Stomach (tissue), 9 donors: ENCODE measurements around the gene DNAJB5. TPM values are rescaled to one million over a fixed set of nuclear protein-coding genes. Genes with fewer than 3 reads are reported as not detected.

Source experiments
- DNase-seq, 2 donors: peaks; one replicate each; pipeline versions ENCODE4 v3.0.0 to v3.0.0-alpha.2; 2013 to 2019
- H3K27ac ChIP-seq, 5 donors: fragments of 200-600 bp in 4 of 5; sonication (generic) in 4 of 5; one replicate each; pipeline ENCODE4 v1.5.1; 2013 to 2019; ENCODE audit warnings: mild to moderate bottlenecking in 1 of 5, moderate library complexity in 1 of 5
- H3K27me3 ChIP-seq, 3 donors: fragments of 200-600 bp; sonication (generic); one replicate each; pipeline ENCODE4 v1.5.1; 2017 to 2019; ENCODE audit warnings: mixed run types in 1 of 3
- H3K36me3 ChIP-seq, 4 donors: fragments of 200-600 bp; sonication (generic); 1 replicate in 3 of 4; 2 replicates in 1 of 4; pipeline ENCODE4 v1.5.1; 2016 to 2019
- H3K4me1 ChIP-seq, 4 donors: fragments of 200-600 bp; sonication (generic); one replicate each; pipeline ENCODE4 v1.5.1; 2016 to 2019
- H3K4me3 ChIP-seq, 4 donors: fragments of 200-600 bp; sonication (generic) in 3 of 4; one replicate each; pipeline ENCODE4 v1.5.1; 2016 to 2019; ENCODE audit warnings: mild to moderate bottlenecking in 1 of 4
- H3K9me3 ChIP-seq, 4 donors: fragments of 200-600 bp; sonication (generic); one replicate each; pipeline ENCODE4 v1.5.1; 2016 to 2019
- CTCF ChIP-seq, 7 experiments: fragments of 450-650 bp in 4 of 7; fragments of 200-600 bp in 3 of 7; sonication (generic) in 3 of 7; IDR thresholded peaks; one replicate each; pipeline ENCODE4 v1.5.1; 2016 to 2019; ENCODE audit warnings: antibody characterized with exemption in 7 of 7, control low read depth in 2 of 7, mild to moderate bottlenecking in 1 of 7
- EP300 ChIP-seq: sonication (generic); formaldehyde crosslinking; IDR thresholded peaks from one replicate; pipeline ENCODE4 v1.6.1; 2017; ENCODE audit warnings: antibody characterized with exemption
- POLR2A ChIP-seq, 4 donors: fragments of 450-650 bp; IDR thresholded peaks; one replicate each; pipeline ENCODE4 v1.6.1; 2016; ENCODE audit warnings: antibody characterized with exemption in 4 of 4, control low read depth in 2 of 4, mild to moderate bottlenecking in 1 of 4, moderate library complexity in 1 of 4
- POLR2AphosphoS5 ChIP-seq, 3 donors: sonication (generic); formaldehyde crosslinking; IDR thresholded peaks; one replicate each; pipeline ENCODE4 v1.6.1; 2016; ENCODE audit warnings: antibody characterized with exemption in 3 of 3
- WGBS, 5 donors: extraction: QIAGEN DNeasy Blood & Tissue Kit in 3 of 5; methylation state at CpG; one replicate each; pipeline versions ENCODE4 v1.1.5 to v1.1.7; 2013 to 2018; 5-methylcytosine and 5-hydroxymethylcytosine counted together
- intact Hi-C: fragments of 100-400 bp; cut with DNase I; formaldehyde crosslinking; loops from one replicate; pipeline ENCODE4 v1.15.1; 2023; ENCODE audit warnings: low total_unique reads
- polyA plus RNA-seq, 3 donors: library from polyadenylated mRNA; stranded (reverse); fragments of 200-250 nt; gene quantifications; one replicate each; pipeline ENCODE4 v1.2.3, GENCODE V29; 2013
- total RNA-seq, 5 donors: library from RNA; depleted of rRNA; stranded (reverse); fragments of >200 nt; gene quantifications; one replicate each; pipeline versions ENCODE4 v1.1.0 to v1.2.3, GENCODE V29; 2014 to 2016
- donor health status: healthy with polysubstance abuse.
- donor health status: Bipolar disorder and iron deficiency.
- donor health status: healthy.

The DNAJB5 gene
- total and polyA plus RNA-seq, 8 donors, result 1.2 to 79.0 (median 16.5) TPM

- no peak for TF ChIP-seq POLR2A (IDR thresholded peaks at IDR 0.05)
- no peak for TF ChIP-seq EP300
- TF ChIP-seq POLR2AphosphoS5 (IDR thresholded peaks at IDR 0.05), result no peak
- TF ChIP-seq CTCF (IDR thresholded peaks at IDR 0.05), result no peak
- H3K27ac ChIP-seq, result peak overlapping the region in 4 of 5 donors; percentile 90 to 99 (median 92)
- no peaks in the 10 kb centered on the region for H3K9me3 ChIP-seq
- peak in 1 of 2 donors; percentile 20 for DNase-seq
- peaks cover under 1 to 3% (median 1%) of the 10 kb centered on the region in 4 donors for H3K36me3 ChIP-seq
- peak overlapping the region in 3 of 4 donors; percentile 64 to 93 (median 71) for H3K4me3 ChIP-seq
- intact Hi-C loops, result no loop called here
- WGBS, 5 donors, result 54 to 76% (median 68%) methylated on average over 7 of the region's 7 CpGs
- peaks cover 43 to 84% (median 64%) of the 10 kb centered on the region in 4 donors for H3K4me1 ChIP-seq
- H3K27me3 ChIP-seq, result no peaks in the 10 kb centered on the region
Measured at GRCh38 chr9:34990908-34991606, 1.5 kb downstream of the DNAJB5 start.

- Histone ChIP-seq H3K4me1 (peaks cover 43 to 79% (median 65%) of the 10 kb centered on the region in 4 donors), H3K36me3 (peaks cover 6 to 11% (median 8%) of the 10 kb centered on the region in 4 donors), H3K9me3 (no peaks in the 10 kb centered on the region), H3K27me3 (no peaks in the 10 kb centered on the region), H3K4me3 (peak overlapping the region in 1 of 4 donors; percentile 6), H3K27ac (peak overlapping the region; percentile 65 to 99 (median 91))
- intact Hi-C loops, result no loop called here
- TF ChIP-seq POLR2A (IDR thresholded peaks at IDR 0.05) (no peak), CTCF (IDR thresholded peaks at IDR 0.05) (no peak), POLR2AphosphoS5 (IDR thresholded peaks at IDR 0.05) (peak in 1 of 3 donors; percentile 41), EP300 (no peak)
- DNase-seq, result peak in 1 of 2 donors; percentile 60
- WGBS, 5 donors, result 62 to 73% (median 71%) methylated on average over 13 to 15 of the region's 15 CpGs
Measured at GRCh38 chr9:34991607-34992375, 2.2 kb downstream of the DNAJB5 start.

- H3K27ac ChIP-seq, result peak overlapping the region; percentile 65 to 99 (median 91)
- H3K36me3 ChIP-seq, result peaks cover 11 to 17% (median 14%) of the 10 kb centered on the region in 4 donors
- H3K9me3 ChIP-seq, result no peaks in the 10 kb centered on the region
- peaks cover 43 to 80% (median 65%) of the 10 kb centered on the region in 4 donors for H3K4me1 ChIP-seq
- TF ChIP-seq EP300 (peak; percentile 5), CTCF (IDR thresholded peaks at IDR 0.05) (no peak), POLR2A (IDR thresholded peaks at IDR 0.05) (no peak), POLR2AphosphoS5 (IDR thresholded peaks at IDR 0.05) (peak in 1 of 3 donors; percentile 60)
- intact Hi-C loops, result no loop called here
- no peak overlapping the region for H3K4me3 ChIP-seq
- 63 to 69% (median 65%) methylated on average over 11 to 16 of the region's 16 CpGs for WGBS, 5 donors
- H3K27me3 ChIP-seq, result no peaks in the 10 kb centered on the region
- DNase-seq, result peak in 1 of 2 donors; percentile 65
Measured at GRCh38 chr9:34992376-34992951, 2.9 kb downstream of the DNAJB5 start.
